ENCODE data around the gene CFAP92. TPM values are rescaled to one million over a fixed set of nuclear protein-coding genes. Genes with fewer than 3 reads are reported as not detected.

Gene CFAP92
- total and polyA plus RNA-seq, 2 donors (not counting 1 experiment from before 2014, with no cell fraction given) = not detected

DNA sequence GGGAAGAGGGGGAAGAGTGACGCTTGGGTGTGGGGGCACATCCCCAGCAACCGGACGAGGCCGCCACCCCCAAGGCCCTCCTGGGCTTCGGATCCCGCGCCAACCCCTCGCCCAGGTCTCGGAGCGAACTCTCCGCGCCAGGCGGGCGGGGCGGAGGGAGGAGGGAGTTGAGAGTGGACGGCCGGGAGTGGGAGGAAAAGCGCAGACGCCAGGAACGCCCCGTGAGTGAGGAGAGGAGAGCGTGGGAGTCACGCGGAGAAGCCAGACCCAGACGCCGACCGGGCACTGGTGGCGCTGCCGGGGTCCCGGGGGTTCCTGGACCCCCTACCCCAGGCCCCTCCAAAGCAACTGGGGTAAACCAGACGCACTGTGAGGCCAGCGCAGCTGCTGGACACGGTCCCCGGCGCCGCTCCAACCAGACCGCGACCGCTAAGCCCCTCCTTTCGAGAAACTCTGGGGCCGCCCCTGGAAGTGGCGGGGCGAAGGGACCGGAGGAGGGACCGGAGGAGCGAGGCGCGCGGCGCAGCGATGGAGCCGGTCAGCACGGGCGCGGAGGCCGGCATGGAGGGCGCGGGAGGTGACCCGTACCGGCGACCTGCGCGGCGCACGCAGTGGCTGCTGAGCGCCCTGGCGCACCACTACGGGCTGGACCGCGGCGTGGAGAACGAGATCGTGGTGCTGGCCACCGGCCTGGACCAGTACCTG is 7.4 kb upstream of the CFAP92 start, which contains the start of gene EFCC1:
Gene EFCC1, plus strand, starts transcription at position 204 of the 705 bp plus-strand sequence. Its CDS starts 325 bp downstream, at position 529.
- ChIA-PET CTCF (no interaction called here), POLR2A (no interaction called here)
- Histone ChIP-seq H3K9ac (ENCODE audit: low read length) (peak within 1 kb of the TSS; percentile 48), H2AFZ (ENCODE audit: insufficient read depth, low read depth, low read length, poor library complexity, severe bottlenecking) (peak within 1 kb of the TSS; percentile 53), H3K36me3 (replicated peaks in 1 of 2; ENCODE audit: control extremely low read depth in 1 of 2, control insufficient read depth in 1 of 2, extremely low read depth in 1 of 2, insufficient read depth in 2 of 2, low read length in 1 of 2) (no peaks in the 10 kb centered on the region), H3K4me3 (ENCODE audit: control extremely low read depth in 1 of 5, extremely low read depth in 1 of 5, insufficient read depth in 1 of 5, low read depth in 2 of 5, low read length in 4 of 5) (peak within 1 kb of the TSS in 3 of 5 experiments; percentile 29 to 38 (median 31)), H4K20me1 (ENCODE audit: control insufficient read depth, insufficient read depth, low read length, poor library complexity, severe bottlenecking) (no peaks in the 10 kb centered on the region), H3K9me3 (ENCODE audit: control extremely low read depth in 1 of 3, control insufficient read depth in 2 of 3, insufficient read depth in 1 of 3, low read length in 2 of 3) (peaks cover 0 to 20% (median 3%) of the 10 kb centered on the region in 3 donors), H3K79me2 (ENCODE audit: control insufficient read depth, insufficient read depth, low read length) (no peaks in the 10 kb centered on the region), H3K4me1 (ENCODE audit: control insufficient read depth in 2 of 2, insufficient read depth in 2 of 2, low read length in 2 of 2) (peaks cover 38% of the 10 kb centered on the region in 2 donors), H3K27ac (ENCODE audit: low read length in 2 of 2) (no peak within 1 kb of the TSS), H3K4me2 (replicated peaks; ENCODE audit: low read depth, low read length, poor library complexity, severe bottlenecking) (peak within 1 kb of the TSS; percentile 78), H3K27me3 (replicated peaks in 1 of 4; ENCODE audit: control extremely low read depth in 1 of 4, control insufficient read depth in 3 of 4, insufficient read depth in 4 of 4, low read length in 3 of 4) (peaks cover 0 to 81% (median 41%) of the 10 kb centered on the region in 4 experiments)
- peaks cover 68% of the 10 kb centered on the region for H3K27me3 Mint-ChIP-seq
- peaks cover 4% of the 10 kb centered on the region for H3K9me3 Mint-ChIP-seq (ENCODE audit: insufficient read depth)
- no peak for TF ChIP-seq CTCF (IDR thresholded peaks at IDR 0.05)
- no peak for TF ChIP-seq EZH2 (IDR thresholded peaks at IDR 0.05; ENCODE audit: borderline replicate concordance, insufficient read depth, low read depth, low read length, poor library complexity, severe bottlenecking)
- 1% methylated on average over 74 of the region's 74 CpGs for WGBS (ENCODE audit: insufficient coverage)
- DNase-seq = no peak
- H3K27ac Mint-ChIP-seq = peak within 1 kb of the TSS; percentile 27
- ATAC-seq (ENCODE audit: low read depth) = no peak
- intact Hi-C loops (cut with micrococcal nuclease) = no loop called here
- H3K4me3 Mint-ChIP-seq = peak within 1 kb of the TSS; percentile 80
- peaks cover 26% of the 10 kb centered on the region for H3K4me1 Mint-ChIP-seq

- no peak for ATAC-seq (ENCODE audit: low read depth)
- Mint-ChIP-seq H3K9me3 (ENCODE audit: insufficient read depth) (peaks cover 4% of the 10 kb centered on the region), H3K27me3 (peaks cover 68% of the 10 kb centered on the region), H3K4me3 (peak overlapping the region; percentile 39), H3K27ac (no peak overlapping the region), H3K4me1 (peaks cover 26% of the 10 kb centered on the region)
- WGBS (ENCODE audit: insufficient coverage) = 60% methylated on average over 15 of the region's 15 CpGs
- Histone ChIP-seq H2AFZ (ENCODE audit: insufficient read depth, low read depth, low read length, poor library complexity, severe bottlenecking) (peak overlapping the region; percentile 14), H3K4me1 (ENCODE audit: control insufficient read depth in 2 of 2, insufficient read depth in 2 of 2, low read length in 2 of 2) (peaks cover 38% of the 10 kb centered on the region in 2 donors), H3K4me2 (replicated peaks; ENCODE audit: low read depth, low read length, poor library complexity, severe bottlenecking) (peak overlapping the region; percentile 78), H3K27me3 (replicated peaks in 1 of 4; ENCODE audit: control extremely low read depth in 1 of 4, control insufficient read depth in 3 of 4, insufficient read depth in 4 of 4, low read length in 3 of 4) (peaks cover 0 to 87% (median 41%) of the 10 kb centered on the region in 4 experiments), H4K20me1 (ENCODE audit: control insufficient read depth, insufficient read depth, low read length, poor library complexity, severe bottlenecking) (no peaks in the 10 kb centered on the region), H3K79me2 (ENCODE audit: control insufficient read depth, insufficient read depth, low read length) (no peaks in the 10 kb centered on the region), H3K36me3 (replicated peaks in 1 of 2; ENCODE audit: control extremely low read depth in 1 of 2, control insufficient read depth in 1 of 2, extremely low read depth in 1 of 2, insufficient read depth in 2 of 2, low read length in 1 of 2) (no peaks in the 10 kb centered on the region), H3K4me3 (ENCODE audit: control extremely low read depth in 1 of 5, extremely low read depth in 1 of 5, insufficient read depth in 1 of 5, low read depth in 2 of 5, low read length in 4 of 5) (no peak overlapping the region), H3K27ac (ENCODE audit: low read length in 2 of 2) (no peak overlapping the region), H3K9me3 (ENCODE audit: control extremely low read depth in 1 of 3, control insufficient read depth in 2 of 3, insufficient read depth in 1 of 3, low read length in 2 of 3) (peaks cover 0 to 20% (median 3%) of the 10 kb centered on the region in 3 donors), H3K9ac (ENCODE audit: low read length) (no peak overlapping the region)
- intact Hi-C loops (cut with micrococcal nuclease) = no loop called here
- ChIA-PET CTCF (no interaction called here), POLR2A (no interaction called here)
- DNase-seq = no peak
- TF ChIP-seq EZH2 (IDR thresholded peaks at IDR 0.05; ENCODE audit: borderline replicate concordance, insufficient read depth, low read depth, low read length, poor library complexity, severe bottlenecking) (no peak), CTCF (IDR thresholded peaks at IDR 0.05) (no peak)
Observed at GRCh38 chr3:129000742-129001100, 6.8 kb upstream of the CFAP92 start.

All from B cell (primary cell).